HG03039 (cell line): ENCODE data around the gene ST8SIA5.

Source experiments
- ATAC-seq: cut with Tn5 transposase; IDR thresholded peaks from one replicate; pipeline ENCODE4 v1.9.1; 2021; ENCODE audit warnings: mild to moderate bottlenecking, moderate library complexity; ENCODE audit not compliant: unreplicated experiment

ST8SIA5 gene

GRCh38 chr18:46676182-46676835 lies 80.5 kb downstream of the ST8SIA5 start:
- ATAC-seq, result no peak

GRCh38 chr18:46675112-46675511 lies 81.7 kb downstream of the ST8SIA5 start:
- no peak for ATAC-seq

- ATAC-seq, result no peak
Observed at GRCh38 chr18:46672062-46672970, 84.5 kb downstream of the ST8SIA5 start.

GRCh38 chr18:46668694-46669093 lies 88.2 kb downstream of the ST8SIA5 start:
- no peak for ATAC-seq

- ATAC-seq, result no peak
Observed at GRCh38 chr18:46668135-46668534, 88.7 kb downstream of the ST8SIA5 start.

GRCh38 chr18:46663539-46663938 lies 93.3 kb downstream of the ST8SIA5 start:
- ATAC-seq, result no peak

GRCh38 chr18:46660957-46661749 lies 95.7 kb downstream of the ST8SIA5 start:
- ATAC-seq, result no peak

GRCh38 chr18:46659484-46659883 lies 97.4 kb downstream of the ST8SIA5 start:
- ATAC-seq, result no peak

GRCh38 chr18:46657115-46657955 lies 99.5 kb downstream of the ST8SIA5 start, which contains the start of gene LOXHD1:
LOXHD1 (minus strand) TSS chr18:46657220; CDS start chr18:46657033, 187 bp downstream.
- ATAC-seq, result no peak

- ATAC-seq, result no peak
Observed at GRCh38 chr18:46656326-46657114, 100.3 kb downstream of the ST8SIA5 start.

GRCh38 chr18:46652372-46652771 lies 104.5 kb downstream of the ST8SIA5 start:
- no peak for ATAC-seq

GRCh38 chr18:46650681-46651080 lies 106.2 kb downstream of the ST8SIA5 start:
- no peak for ATAC-seq

- ATAC-seq, result no peak
Observed at GRCh38 chr18:46649071-46649862, 107.6 kb downstream of the ST8SIA5 start.

- ATAC-seq, result no peak
Observed at GRCh38 chr18:46646468-46646867, 110.4 kb downstream of the ST8SIA5 start.

GRCh38 chr18:46642561-46642960 lies 114.3 kb downstream of the ST8SIA5 start:
- no peak for ATAC-seq

GRCh38 chr18:46641917-46642316 lies 114.9 kb downstream of the ST8SIA5 start:
- ATAC-seq, result no peak

GRCh38 chr18:46639386-46639785 lies 117.5 kb downstream of the ST8SIA5 start:
- no peak for ATAC-seq

GRCh38 chr18:46636040-46636630 lies 120.7 kb downstream of the ST8SIA5 start:
- ATAC-seq, result no peak
